ENCODE measurements around the gene CUL5. TPM values are rescaled to one million over a fixed set of nuclear protein-coding genes. Genes with fewer than 3 reads are reported as not detected.

Gene CUL5
- total and polyA plus RNA-seq, 2 of the 8 experiments (the other 6 are each of a cell fraction or from before 2014, with no cell fraction given): 4.9 to 31.8 TPM

- FAIRE-seq (peak; percentile 62), DNase-seq (ENCODE audit: low read depth in 1 of 2, low spot score in 2 of 2) (no peak)
- H3K9ac ChIP-seq (replicated peaks in 1 of 4; ENCODE audit: extremely low read depth in 1 of 4, low read depth in 3 of 4, low read length in 3 of 4): no peak overlapping the region
- H3K56ac ChIP-seq (replicated peaks; ENCODE audit: insufficient read length, low read depth, low read length): no peak overlapping the region
- peaks cover 0 to 4% (median 0%) of the 10 kb centered on the region in 4 experiments; a peak in 1 of 7 replicates for H3K4me1 ChIP-seq (replicated peaks in 1 of 4; ENCODE audit: control insufficient read depth in 3 of 4, insufficient read depth in 4 of 4, low read length in 3 of 4)
- no peak overlapping the region for H3K18ac ChIP-seq (ENCODE audit: extremely low read depth, low read length)
- no peaks in the 10 kb centered on the region for H3K79me2 ChIP-seq (ENCODE audit: control insufficient read depth in 1 of 2, insufficient read depth in 2 of 2, low read length in 2 of 2)
- H3K4me3 ChIP-seq (ENCODE audit: extremely low read depth in 1 of 4, insufficient read depth in 2 of 4, low read depth in 3 of 4, low read length in 4 of 4): no peak overlapping the region
- ChIA-PET CTCF (ENCODE audit: partially characterized antibody) (interaction anchor here (0.5 to 2.2 kb wide), 18 partner anchors 9 to 246 kb away, joined by 3 to 18 read pairs (median 4); partner anchors contain the start of gene CUL5), POLR2A (ENCODE audit: partially characterized antibody) (interaction anchor here (0.7 to 1.8 kb wide), 4 partner anchors 10 to 42 kb away, joined by 3 to 9 read pairs (median 4); partner anchors contain the start of gene CUL5)
- no peak overlapping the region for H3K23ac ChIP-seq (ENCODE audit: insufficient read length)
- no peak for TF ChIP-seq TBP (IDR thresholded peaks at IDR 0.05; ENCODE audit: low read depth, low read length)
- TF ChIP-seq RAD21 (IDR thresholded peaks at IDR 0.05 in 1 of 2, conservative IDR thresholded peaks at IDR 0.05 in 1 of 2; ENCODE audit: low read depth in 2 of 2, low read length in 2 of 2): peak in 1 of 2 experiments; percentile 14; a peak in 2 of 4 replicates
- no peak for TF ChIP-seq SP1 (IDR thresholded peaks at IDR 0.05; ENCODE audit: low read depth, low read length)
- TF ChIP-seq CTCF (IDR thresholded peaks at IDR 0.05; ENCODE audit: control extremely low read depth in 1 of 3, insufficient read depth in 1 of 3, low read depth in 1 of 3, low read length in 3 of 3): peak in 2 of 3 experiments; percentile 29 to 58; a peak in 1 of 4 replicates
- no peaks in the 10 kb centered on the region for H4K20me1 ChIP-seq (replicated peaks in 1 of 2; ENCODE audit: control insufficient read depth in 1 of 2, insufficient read depth in 2 of 2, low read length in 2 of 2)
- no peak overlapping the region for H3K27ac ChIP-seq (ENCODE audit: low read depth, low read length)
- no peak overlapping the region for H2AFZ ChIP-seq (ENCODE audit: low read length)
- no peak overlapping the region for H2BK20ac ChIP-seq (ENCODE audit: low read length)
- H3K9me3 ChIP-seq (ENCODE audit: insufficient read depth in 2 of 2, low read depth in 1 of 2, low read length in 1 of 2): no peaks in the 10 kb centered on the region
- H3K36me3 ChIP-seq (ENCODE audit: control insufficient read depth in 2 of 4, insufficient read depth in 4 of 4, low read length in 3 of 4): no peaks in the 10 kb centered on the region
- no peaks in the 10 kb centered on the region for H3K27me3 ChIP-seq (replicated peaks in 1 of 4; ENCODE audit: control insufficient read depth in 3 of 4, extremely low read depth in 1 of 4, insufficient read depth in 3 of 4, low read length in 3 of 4)
- H2BK5ac ChIP-seq (ENCODE audit: low read depth, low read length): no peak overlapping the region
- H3K79me1 ChIP-seq (ENCODE audit: low read depth, low read length): no peaks in the 10 kb centered on the region
- H4K5ac ChIP-seq (ENCODE audit: insufficient read length, low read depth, low read length): no peak overlapping the region
- H3K23me2 ChIP-seq (ENCODE audit: low read depth, low read length): no peaks in the 10 kb centered on the region
- H4K91ac ChIP-seq (replicated peaks; ENCODE audit: insufficient read length, low read length): no peak overlapping the region
- no peak overlapping the region for H3K14ac ChIP-seq (ENCODE audit: insufficient read length)
- no peak overlapping the region for H2BK12ac ChIP-seq (ENCODE audit: low read depth, low read length)
- H2BK15ac ChIP-seq (ENCODE audit: low read length): no peak overlapping the region
- no peak overlapping the region for H3K4ac ChIP-seq (replicated peaks; ENCODE audit: insufficient read length, low read depth, low read length)
- no peak overlapping the region for H4K8ac ChIP-seq (ENCODE audit: extremely low read depth, insufficient read depth, low read length)
- H2BK120ac ChIP-seq (replicated peaks; ENCODE audit: low read depth, low read length): no peak overlapping the region
- H2AK5ac ChIP-seq (ENCODE audit: low read depth, low read length): no peak overlapping the region
- no peak overlapping the region for H3K4me2 ChIP-seq (ENCODE audit: insufficient read depth in 1 of 2, low read depth in 2 of 2, low read length in 2 of 2)
Measured at GRCh38 chr11:107969219-107969618, 39.5 kb upstream of the CUL5 start.
